Tibial artery (tissue), 4 donors: ENCODE results near the gene CTU2.

Experiments
- DNase-seq, 2 donors: peaks; one replicate each; pipeline ENCODE4 v3.0.0-alpha.2; 2019
- H3K27ac ChIP-seq, 2 donors: fragments of 200-600 bp; sonication (generic) in 1 of 2; 1 replicate in 1 of 2; 2 replicates in 1 of 2; pipeline ENCODE4 v1.5.1; 2018 to 2019; ENCODE audit warnings: mild to moderate bottlenecking in 1 of 2
- H3K27me3 ChIP-seq, 2 donors: fragments of 200-600 bp; sonication (generic) in 1 of 2; one replicate each; pipeline versions ENCODE4 v1.5.1 to v1.6.0; 2016 to 2019
- H3K36me3 ChIP-seq, 3 donors: fragments of 200-600 bp; sonication (generic) in 2 of 3; one replicate each; pipeline ENCODE4 v1.5.1; 2016 to 2019; ENCODE audit warnings: mild to moderate bottlenecking in 2 of 3
- H3K4me1 ChIP-seq, 4 donors: fragments of 200-600 bp; sonication (generic) in 2 of 4; 1 replicate in 3 of 4; 2 replicates in 1 of 4; pipeline ENCODE4 v1.5.1; 2016 to 2019
- H3K4me3 ChIP-seq, 2 donors: fragments of 200-600 bp; sonication (generic) in 1 of 2; 1 replicate in 1 of 2; 2 replicates in 1 of 2; pipeline ENCODE4 v1.5.1; 2018 to 2019; ENCODE audit warnings: mild to moderate bottlenecking in 2 of 2
- H3K9me3 ChIP-seq, 3 donors: fragments of 200-600 bp; sonication (generic) in 1 of 3; one replicate each; pipeline ENCODE4 v1.5.1; 2016 to 2019
- intact Hi-C: fragments of 100-400 bp; cut with DNase I; formaldehyde crosslinking; loops from one replicate; pipeline ENCODE4 v1.15.0; 2023; ENCODE audit warnings: low total_unique reads
- TF ChIP-seq, protein P1 (sequence below), 2 experiments: fragments of 200-600 bp in 1 of 2; fragments of 450-650 bp in 1 of 2; IDR thresholded peaks; one replicate each; pipeline ENCODE4 v1.5.1; 2017 to 2019; ENCODE audit warnings: antibody characterized with exemption in 2 of 2, mild to moderate bottlenecking in 1 of 2, moderate library complexity in 1 of 2

The CTU2 gene

DNA sequence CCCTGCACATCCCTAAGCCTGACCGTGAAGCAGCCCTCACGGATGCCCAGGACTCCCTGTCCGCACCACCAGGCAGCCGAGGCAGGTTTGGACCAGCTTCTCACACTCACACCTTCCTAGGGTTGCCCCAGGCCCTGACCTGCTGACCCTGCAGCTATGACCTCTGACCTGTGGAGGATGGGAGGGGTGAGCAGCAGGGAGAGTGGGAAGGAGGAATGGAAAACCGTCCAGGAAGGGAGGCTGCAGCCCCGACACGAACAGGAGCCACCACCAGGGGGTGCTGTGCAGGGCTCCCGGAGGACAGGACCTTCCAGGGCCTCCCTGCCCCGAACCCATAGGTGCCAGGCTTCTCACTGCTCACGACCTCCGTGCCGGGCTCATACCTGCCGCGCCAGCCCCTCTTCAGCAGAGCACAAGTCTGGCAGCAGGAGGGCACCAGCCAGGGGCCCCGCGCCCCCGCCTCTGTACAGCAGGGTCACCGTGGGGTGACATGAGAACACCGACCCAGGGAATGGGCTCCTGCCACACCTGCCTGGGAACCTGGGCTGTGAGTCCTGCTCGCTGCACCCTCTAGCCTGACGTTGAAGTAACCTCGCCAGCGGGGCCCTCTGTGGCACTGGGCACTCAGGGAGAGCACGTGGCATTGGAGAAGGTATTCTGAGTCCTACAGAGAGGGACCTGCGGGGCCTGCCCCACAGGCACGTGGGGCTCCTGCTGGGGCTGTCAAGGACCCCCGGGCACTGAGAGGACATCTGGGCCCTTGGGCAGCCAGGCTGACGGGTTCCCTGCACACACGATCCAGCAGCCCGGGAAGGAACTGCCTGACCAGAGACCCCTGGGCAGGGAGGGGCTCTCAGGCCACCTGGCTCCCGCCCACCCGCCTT, 37.6 kb downstream of the CTU2 start:
- Histone ChIP-seq H3K27me3 (no peaks in the 10 kb centered on the region), H3K4me3 (no peak overlapping the region), H3K4me1 (peaks cover 0 to 46% (median 4%) of the 10 kb centered on the region in 4 donors), H3K27ac (no peak overlapping the region), H3K36me3 (peaks cover 0 to 34% (median 12%) of the 10 kb centered on the region in 3 donors), H3K9me3 (no peaks in the 10 kb centered on the region)
- peak; percentile 73 to 84 for DNase-seq
- intact Hi-C loops: loop anchor here (5.0 kb wide), 1 partner anchor 423 kb away; no protein-coding TSS in a partner anchor
- TF ChIP-seq, protein P1, sequence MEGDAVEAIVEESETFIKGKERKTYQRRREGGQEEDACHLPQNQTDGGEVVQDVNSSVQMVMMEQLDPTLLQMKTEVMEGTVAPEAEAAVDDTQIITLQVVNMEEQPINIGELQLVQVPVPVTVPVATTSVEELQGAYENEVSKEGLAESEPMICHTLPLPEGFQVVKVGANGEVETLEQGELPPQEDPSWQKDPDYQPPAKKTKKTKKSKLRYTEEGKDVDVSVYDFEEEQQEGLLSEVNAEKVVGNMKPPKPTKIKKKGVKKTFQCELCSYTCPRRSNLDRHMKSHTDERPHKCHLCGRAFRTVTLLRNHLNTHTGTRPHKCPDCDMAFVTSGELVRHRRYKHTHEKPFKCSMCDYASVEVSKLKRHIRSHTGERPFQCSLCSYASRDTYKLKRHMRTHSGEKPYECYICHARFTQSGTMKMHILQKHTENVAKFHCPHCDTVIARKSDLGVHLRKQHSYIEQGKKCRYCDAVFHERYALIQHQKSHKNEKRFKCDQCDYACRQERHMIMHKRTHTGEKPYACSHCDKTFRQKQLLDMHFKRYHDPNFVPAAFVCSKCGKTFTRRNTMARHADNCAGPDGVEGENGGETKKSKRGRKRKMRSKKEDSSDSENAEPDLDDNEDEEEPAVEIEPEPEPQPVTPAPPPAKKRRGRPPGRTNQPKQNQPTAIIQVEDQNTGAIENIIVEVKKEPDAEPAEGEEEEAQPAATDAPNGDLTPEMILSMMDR (IDR thresholded peaks at IDR 0.05): peak; percentile 80 to 86

DNA sequence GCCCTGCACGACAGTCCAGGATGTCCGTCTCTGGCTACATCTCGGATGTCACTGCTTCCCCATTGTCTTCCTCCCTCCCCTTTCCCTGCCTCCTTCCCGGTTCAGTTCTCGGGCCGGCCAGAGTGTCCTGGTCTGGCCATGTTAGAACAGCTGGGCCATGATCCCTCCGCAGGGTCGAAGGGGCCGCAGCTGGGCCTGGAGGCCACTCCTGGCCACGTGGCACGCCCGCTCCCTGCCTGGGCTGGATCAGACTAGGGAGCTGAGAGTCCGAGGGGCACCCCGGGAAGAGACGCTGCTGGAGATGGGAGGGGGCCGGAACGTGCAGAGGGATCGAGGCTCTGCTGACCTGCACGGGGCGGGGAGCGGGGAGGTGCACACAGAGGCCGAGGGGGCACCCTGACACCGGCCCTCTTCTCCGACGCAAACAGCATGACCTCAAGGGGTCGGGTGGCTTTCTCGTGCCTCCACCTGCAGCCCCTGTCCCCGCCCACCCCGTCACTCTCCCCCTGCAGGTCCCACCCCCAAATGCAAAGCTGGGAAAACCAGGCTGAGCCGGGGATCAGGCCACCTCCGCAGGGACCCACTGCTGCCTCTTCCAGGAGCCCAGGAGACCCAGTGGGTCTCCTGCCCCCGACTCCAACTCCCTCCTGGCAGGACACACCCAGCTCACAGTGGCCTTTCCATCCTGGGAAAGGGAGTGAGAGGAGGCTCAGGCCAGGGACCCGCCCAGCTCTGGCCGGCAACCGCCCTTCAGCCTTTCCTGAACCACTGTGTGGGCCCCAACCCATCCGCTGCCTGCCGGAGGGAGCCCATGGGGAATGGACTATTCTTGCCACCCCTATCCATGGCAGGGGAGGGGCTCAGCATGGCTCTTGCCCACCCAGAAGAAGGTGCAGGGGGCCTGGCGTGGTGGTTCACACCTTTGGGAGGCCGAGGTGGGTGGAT, 38.5 kb downstream of the CTU2 start:
- H3K4me1 ChIP-seq: peaks cover 0 to 38% (median 4%) of the 10 kb centered on the region in 4 donors
- no peaks in the 10 kb centered on the region for H3K9me3 ChIP-seq
- intact Hi-C loops: loop anchor here (5.0 kb wide), 1 partner anchor 422 kb away; no protein-coding TSS in a partner anchor
- H3K27ac ChIP-seq: no peak overlapping the region
- no peaks in the 10 kb centered on the region for H3K27me3 ChIP-seq
- H3K36me3 ChIP-seq: peaks cover 0 to 32% (median 12%) of the 10 kb centered on the region in 3 donors
- no peak for DNase-seq
- TF ChIP-seq, protein P1 (IDR thresholded peaks at IDR 0.05): no peak
- no peak overlapping the region for H3K4me3 ChIP-seq

DNA sequence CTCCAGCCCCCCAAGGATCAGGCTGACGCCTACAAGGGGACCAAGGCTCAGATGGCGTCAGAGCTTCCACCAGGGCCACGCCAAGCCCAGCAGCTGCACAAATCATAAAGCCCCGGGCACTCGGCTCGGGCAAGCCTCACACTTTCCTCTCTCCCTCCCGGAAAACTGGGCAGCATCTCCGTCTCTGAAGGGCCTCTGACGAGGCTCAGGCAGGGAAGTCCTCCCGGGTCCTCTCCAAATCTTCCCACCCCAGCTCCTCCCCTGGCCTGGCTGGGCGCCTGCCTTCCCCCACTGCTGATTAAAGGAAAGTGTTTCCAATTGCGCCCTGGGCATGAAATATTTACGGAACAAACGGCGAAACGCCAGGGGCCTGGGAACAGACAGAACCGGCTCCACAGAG, 40.2 kb downstream of the CTU2 start:
- peak in 1 of 2 donors; percentile 51 for DNase-seq
- TF ChIP-seq, protein P1 (IDR thresholded peaks at IDR 0.05): no peak
- H3K4me3 ChIP-seq: no peak overlapping the region
- peaks cover 0 to 38% (median 4%) of the 10 kb centered on the region in 4 donors for H3K4me1 ChIP-seq
- intact Hi-C loops: no loop called here
- H3K36me3 ChIP-seq: peaks cover 0 to 18% (median 3%) of the 10 kb centered on the region in 3 donors
- no peaks in the 10 kb centered on the region for H3K9me3 ChIP-seq
- peak overlapping the region in 1 of 2 donors; percentile 30 for H3K27ac ChIP-seq
- H3K27me3 ChIP-seq: no peaks in the 10 kb centered on the region

DNA sequence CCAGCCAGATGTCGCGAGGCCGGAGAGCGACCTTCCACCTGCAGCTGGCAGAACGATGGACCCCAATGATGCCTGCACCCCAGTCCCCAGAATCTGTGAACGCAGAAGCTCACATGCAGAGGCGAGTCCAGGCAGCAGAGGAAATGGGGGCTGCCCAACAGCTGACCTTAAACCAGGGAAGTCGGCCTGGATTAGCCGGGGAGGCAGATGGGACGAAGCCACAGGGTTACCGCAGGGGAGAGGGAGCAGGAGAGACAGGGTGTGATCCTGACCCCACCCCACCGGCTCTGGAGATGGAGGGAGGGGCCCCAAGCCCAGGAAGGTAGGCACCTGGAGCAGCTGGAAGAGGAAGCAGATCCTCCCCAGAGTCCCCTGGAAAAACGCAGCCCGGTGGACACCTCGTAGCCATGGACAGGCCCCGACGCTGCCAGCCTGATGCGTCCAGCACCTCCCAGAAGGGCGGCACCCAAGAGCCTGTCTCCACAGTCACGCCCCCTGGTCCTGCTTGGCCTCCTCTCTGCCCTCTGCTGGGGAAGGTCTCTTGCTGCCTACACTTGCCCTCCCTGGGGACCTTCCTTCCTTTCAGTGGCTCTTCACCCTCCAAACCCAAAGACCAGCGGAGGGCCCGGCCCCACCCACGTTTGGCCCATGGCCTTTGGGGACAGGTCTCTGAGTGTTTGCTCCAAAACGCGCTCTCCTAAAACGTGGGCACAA, 41.4 kb downstream of the CTU2 start:
- Histone ChIP-seq H3K36me3 (peaks cover 0 to 11% (median 4%) of the 10 kb centered on the region in 3 donors), H3K9me3 (no peaks in the 10 kb centered on the region), H3K4me3 (no peak overlapping the region), H3K27ac (no peak overlapping the region), H3K4me1 (peaks cover 0 to 38% (median 4%) of the 10 kb centered on the region in 4 donors), H3K27me3 (no peaks in the 10 kb centered on the region)
- intact Hi-C loops: no loop called here
- TF ChIP-seq, protein P1 (IDR thresholded peaks at IDR 0.05): no peak
- DNase-seq: no peak

DNA sequence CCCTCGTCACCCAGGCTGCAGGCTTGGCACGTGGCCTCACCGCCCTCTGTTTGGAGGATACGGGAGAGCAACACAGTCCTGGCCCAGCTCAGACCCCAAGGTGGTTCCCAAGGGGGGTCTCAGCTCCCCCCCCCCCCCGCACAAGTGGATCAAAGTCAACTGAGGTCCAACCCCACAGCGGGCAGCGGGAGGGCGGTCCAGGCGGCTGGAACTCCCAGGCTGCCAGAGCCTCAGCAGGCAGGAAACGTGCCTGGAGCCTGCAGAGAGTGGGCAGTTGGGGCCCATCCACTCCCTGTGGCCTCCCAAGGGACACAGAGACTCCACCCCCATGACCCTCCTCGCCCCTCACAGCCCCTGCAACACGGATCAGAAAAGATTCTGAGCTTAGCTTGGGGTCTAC, 42.1 kb downstream of the CTU2 start:
- Histone ChIP-seq H3K4me3 (no peak overlapping the region), H3K4me1 (peaks cover 0 to 37% (median 4%) of the 10 kb centered on the region in 4 donors), H3K27me3 (no peaks in the 10 kb centered on the region), H3K36me3 (peaks cover 0 to 8% (median 4%) of the 10 kb centered on the region in 3 donors), H3K27ac (no peak overlapping the region), H3K9me3 (no peaks in the 10 kb centered on the region)
- intact Hi-C loops: no loop called here
- TF ChIP-seq, protein P1 (IDR thresholded peaks at IDR 0.05): no peak
- no peak for DNase-seq
